HCT116 (cell line): ENCODE measurements around the gene CTIF. TPM values are rescaled to one million over a fixed set of nuclear protein-coding genes. Genes with fewer than 3 reads are reported as not detected.

Experiments used
- ATAC-seq: fragments of 200-7000 bp; cut with Tn5 transposase; 2 replicates; pipeline ENCODE4 v1.9.1; 2020; ENCODE audit warnings: mild to moderate bottlenecking, moderate library complexity
- BruUV-seq: library from RNA; stranded (reverse); fragments of 400-500 nt; replicated peaks from 2 replicates; lab custom pipeline; 2021; lab: Mats Ljungman, UMichigan
- CTCF ChIA-PET: fragments of 300-600 bp; sonication (Branson Sonifier 250); formaldehyde crosslinking; loops from one replicate; lab custom pipeline; 2021; ENCODE audit warnings: antibody characterized with exemption; lab: Charles Lee
- POLR2A ChIA-PET: fragments of 300-600, 350-600 bp; sonication (Branson Sonifier 250); formaldehyde crosslinking; loops from one replicate; lab custom pipeline; 2021; ENCODE audit warnings: antibody characterized with exemption; lab: Charles Lee
- RAD21 ChIA-PET, 2 experiments: fragments of 300-600 bp; sonication (Branson Sonifier 250); formaldehyde crosslinking; loops; one replicate each; lab custom pipeline; 2023; ENCODE audit warnings: low total read pairs in 2 of 2; ENCODE audit not compliant: uncharacterized antibody in 2 of 2, unreplicated experiment in 2 of 2, low non-redundant PET in 1 of 2; lab: Charles Lee
- DNase-seq: peaks from one replicate; pipeline ENCODE4 v3.0.0-alpha.2; 2010; ENCODE audit warnings: low read depth, low spot score
- H2AFZ ChIP-seq: fragments of 200-600 bp; shearing (Covaris generic), sonication (generic); 2 replicates; pipeline ENCODE4 v1.6.1; 2017; ENCODE audit warnings: low read depth, mixed run types, mixed read lengths, antibody characterized with exemption, low read length; ENCODE audit not compliant: poor library complexity, severe bottlenecking
- H3K27ac ChIP-seq: 2 replicates; pipeline ENCODE4 v1.5.1; 2012; ENCODE audit warnings: low read depth, low read length
- H3K27me3 ChIP-seq: fragments of 200-600 bp; sonication (generic); 2 replicates; pipeline ENCODE4 v1.6.1; 2016; ENCODE audit warnings: mixed run types, low read length, mixed read lengths; ENCODE audit not compliant: insufficient read depth
- H3K36me3 ChIP-seq, 2 experiments: fragments of 200-500 bp in 1 of 2; fragments of 200-600 bp in 1 of 2; sonication (Bioruptor generic) in 1 of 2; sonication (generic) in 1 of 2; 2 replicates each; pipeline versions ENCODE4 v1.5.1 to v1.6.1; 2014 to 2016; ENCODE audit warnings: low read length in 2 of 2, inconsistent platforms in 1 of 2, mixed read lengths in 1 of 2, mixed run types in 1 of 2; ENCODE audit not compliant: insufficient read depth in 2 of 2, control insufficient read depth in 1 of 2
- H3K4me1 ChIP-seq, 2 experiments: fragments of 200-600 bp in 1 of 2; sonication (generic) in 1 of 2; 2 replicates each; pipeline versions ENCODE4 v1.5.1 to v1.6.1; 2012 to 2017; ENCODE audit warnings: low read length in 2 of 2, inconsistent platforms in 1 of 2, mild to moderate bottlenecking in 1 of 2, mixed read lengths in 1 of 2, mixed run types in 1 of 2, moderate library complexity in 1 of 2; ENCODE audit not compliant: insufficient read depth in 2 of 2, control insufficient read depth in 1 of 2
- H3K4me2 ChIP-seq: fragments of 200-600 bp; sonication (generic); 2 replicates; pipeline ENCODE4 v1.6.1; 2017; ENCODE audit warnings: mixed run types, low read length, mixed read lengths
- H3K4me3 ChIP-seq, 2 experiments: fragments of 200-600 bp in 1 of 2; sonication (generic) in 1 of 2; replicated peaks in 1 of 2; 2 replicates each; pipeline ENCODE4 v1.5.1; 2011 to 2016; ENCODE audit warnings: low read length in 2 of 2, control low read depth in 1 of 2, low read depth in 1 of 2, mild to moderate bottlenecking in 1 of 2, mixed read lengths in 1 of 2, mixed run types in 1 of 2
- H3K79me2 ChIP-seq: fragments of 200-600 bp; sonication (generic); 2 replicates; pipeline ENCODE4 v1.6.1; 2017; ENCODE audit warnings: mild to moderate bottlenecking, mixed run types, low read length, moderate library complexity, mixed read lengths; ENCODE audit not compliant: insufficient read depth
- H3K9ac ChIP-seq: fragments of 200-600 bp; sonication (generic); 2 replicates; pipeline ENCODE4 v1.6.1; 2016; ENCODE audit warnings: low read length, mixed read lengths
- H3K9me2 ChIP-seq: fragments of 200-600 bp; sonication (generic), shearing (Covaris generic); 2 replicates; pipeline ENCODE4 v1.6.1; 2017; ENCODE audit warnings: mixed run types, mild to moderate bottlenecking, moderate library complexity; ENCODE audit not compliant: insufficient read depth
- H3K9me3 ChIP-seq, 2 experiments: fragments of 200-500 bp in 1 of 2; fragments of 200-600 bp in 1 of 2; sonication (Bioruptor generic) in 1 of 2; sonication (generic) in 1 of 2; 2 replicates each; pipeline ENCODE4 v1.6.1; 2014 to 2017; ENCODE audit warnings: low read length in 2 of 2, mixed read lengths in 2 of 2, inconsistent platforms in 1 of 2, low read depth in 1 of 2, mild to moderate bottlenecking in 1 of 2, mixed run types in 1 of 2, moderate library complexity in 1 of 2; ENCODE audit not compliant: control insufficient read depth in 1 of 2, insufficient read depth in 1 of 2
- H4K20me1 ChIP-seq: fragments of 200-600 bp; sonication (generic), shearing (Covaris generic); 2 replicates; pipeline ENCODE4 v1.6.1; 2017; ENCODE audit warnings: mixed run types, mild to moderate bottlenecking, moderate library complexity; ENCODE audit not compliant: insufficient read depth
- ATF3 ChIP-seq: IDR thresholded peaks from 2 replicates; pipeline ENCODE4 v1.6.1; 2012
- CTCF ChIP-seq, 3 experiments: fragments of 200-600 bp in 1 of 3; sonication (generic) in 1 of 3; IDR thresholded peaks in 2 of 3; conservative IDR thresholded peaks in 1 of 3; 2 replicates each; pipeline ENCODE4 v1.5.1; 2012 to 2017; ENCODE audit warnings: low read depth in 2 of 3, low read length in 2 of 3, antibody characterized with exemption in 1 of 3, borderline replicate concordance in 1 of 3, control low read depth in 1 of 3, mild to moderate bottlenecking in 1 of 3, mixed read lengths in 1 of 3, mixed run types in 1 of 3, moderate library complexity in 1 of 3; ENCODE audit not compliant: insufficient read depth in 1 of 3
- EGR1 ChIP-seq: IDR thresholded peaks from 2 replicates; pipeline ENCODE4 v1.6.1; 2012; ENCODE audit warnings: low read depth
- EZH2 ChIP-seq: fragments of 200-600 bp; sonication (generic); IDR thresholded peaks from 2 replicates; pipeline ENCODE4 v1.6.1; 2017; ENCODE audit warnings: antibody characterized with exemption, mixed run types
- EZH2phosphoT487 ChIP-seq: fragments of 200-600 bp; IDR thresholded peaks from 2 replicates; pipeline ENCODE4 v1.6.1; 2018; ENCODE audit warnings: antibody characterized with exemption, borderline replicate concordance
- FOSL1 ChIP-seq: IDR thresholded peaks from 2 replicates; pipeline ENCODE4 v1.6.1; 2012; ENCODE audit warnings: low read depth
- MAX ChIP-seq: IDR thresholded peaks from 2 replicates; pipeline ENCODE4 v1.6.1; 2012
- RAD21 ChIP-seq: IDR thresholded peaks from 2 replicates; pipeline ENCODE4 v1.6.1; 2012; ENCODE audit warnings: low read depth, mild to moderate bottlenecking
- SIN3A ChIP-seq: IDR thresholded peaks from 2 replicates; pipeline ENCODE4 v1.6.1; 2012; ENCODE audit warnings: low read depth
- SRF ChIP-seq: IDR thresholded peaks from 2 replicates; pipeline ENCODE4 v1.6.1; 2012; ENCODE audit warnings: low read depth
- TCF7L2 ChIP-seq: IDR thresholded peaks from 2 replicates; pipeline ENCODE4 v1.7.0; 2011; ENCODE audit warnings: borderline replicate concordance, inconsistent platforms; ENCODE audit not compliant: insufficient read depth, insufficient read length; ENCODE audit errors: extremely low read depth
- ZFX ChIP-seq: fragments of 450-650 bp; IDR thresholded peaks from 2 replicates; pipeline ENCODE4 v1.6.1; 2017
- intact Hi-C: fragments of 100-400 bp; cut with micrococcal nuclease; formaldehyde crosslinking; loops from 2 replicates; pipeline ENCODE4 v1.10.0; 2022
- total RNA-seq: library from RNA; stranded (reverse); gene quantifications from one replicate; pipeline ENCODE4 v1.2.1, GENCODE V29; 2021; ENCODE audit not compliant: unreplicated experiment

CTIF gene
- total RNA-seq, 1 experiment from 2014 or later: 19.7 TPM

- ChIA-PET RAD21 (no interaction called here), POLR2A (no interaction called here), CTCF (no interaction called here)
- Histone ChIP-seq H3K27ac (no peak overlapping the region), H4K20me1 (no peaks in the 10 kb centered on the region), H3K4me2 (no peak overlapping the region), H3K79me2 (no peaks in the 10 kb centered on the region), H3K4me3 (no peak overlapping the region), H3K27me3 (no peaks in the 10 kb centered on the region), H2AFZ (no peak overlapping the region), H3K9me2 (no peaks in the 10 kb centered on the region), H3K9me3 (no peaks in the 10 kb centered on the region), H3K36me3 (no peaks in the 10 kb centered on the region), H3K9ac (no peak overlapping the region), H3K4me1 (peaks cover 0 to 4% of the 10 kb centered on the region in 2 experiments; a peak in 1 of 4 replicates)
- no peak for TF ChIP-seq SIN3A
- TF ChIP-seq TCF7L2: no peak
- no peak for TF ChIP-seq ZFX
- TF ChIP-seq ATF3: no peak
- TF ChIP-seq EZH2: no peak
- TF ChIP-seq MAX: no peak
- TF ChIP-seq SRF: no peak
- no peak for TF ChIP-seq EGR1
- no peak for TF ChIP-seq CTCF (IDR thresholded peaks at IDR 0.05 in 2 of 3, conservative IDR thresholded peaks at IDR 0.05 in 1 of 3; ENCODE audit: borderline replicate concordance in 1 of 3, insufficient read depth in 1 of 3, low read depth in 2 of 3, low read length in 2 of 3)
- TF ChIP-seq EZH2phosphoT487: no peak
- TF ChIP-seq FOSL1: no peak
- TF ChIP-seq RAD21: no peak
- intact Hi-C loops: no loop called here
- BruUV-seq: no TSS peak
- ATAC-seq: no peak
- no peak for DNase-seq
Measured at GRCh38 chr18:48819276-48819675, 280.4 kb downstream of the CTIF start.
